Stimulated activated CD4-positive, alpha-beta T cell treated with anti-CD3 and anti-CD28 coated beads, TNF-alpha, amount 100 ng/mL, for 1 hour (primary cell): ENCODE data around the gene CTSO.
"Not testable (repeated sequence)": the region's sequence is repeated elsewhere in the genome, so short reads cannot be mapped to it uniquely, and the experiment has no call there.

Experiments
- DNase-seq, 3 donors: peaks; one replicate each; pipeline ENCODE4 v3.0.0-alpha.2; 2020; ENCODE audit warnings: low read depth in 3 of 3, low spot score in 1 of 3

The CTSO gene

DNA sequence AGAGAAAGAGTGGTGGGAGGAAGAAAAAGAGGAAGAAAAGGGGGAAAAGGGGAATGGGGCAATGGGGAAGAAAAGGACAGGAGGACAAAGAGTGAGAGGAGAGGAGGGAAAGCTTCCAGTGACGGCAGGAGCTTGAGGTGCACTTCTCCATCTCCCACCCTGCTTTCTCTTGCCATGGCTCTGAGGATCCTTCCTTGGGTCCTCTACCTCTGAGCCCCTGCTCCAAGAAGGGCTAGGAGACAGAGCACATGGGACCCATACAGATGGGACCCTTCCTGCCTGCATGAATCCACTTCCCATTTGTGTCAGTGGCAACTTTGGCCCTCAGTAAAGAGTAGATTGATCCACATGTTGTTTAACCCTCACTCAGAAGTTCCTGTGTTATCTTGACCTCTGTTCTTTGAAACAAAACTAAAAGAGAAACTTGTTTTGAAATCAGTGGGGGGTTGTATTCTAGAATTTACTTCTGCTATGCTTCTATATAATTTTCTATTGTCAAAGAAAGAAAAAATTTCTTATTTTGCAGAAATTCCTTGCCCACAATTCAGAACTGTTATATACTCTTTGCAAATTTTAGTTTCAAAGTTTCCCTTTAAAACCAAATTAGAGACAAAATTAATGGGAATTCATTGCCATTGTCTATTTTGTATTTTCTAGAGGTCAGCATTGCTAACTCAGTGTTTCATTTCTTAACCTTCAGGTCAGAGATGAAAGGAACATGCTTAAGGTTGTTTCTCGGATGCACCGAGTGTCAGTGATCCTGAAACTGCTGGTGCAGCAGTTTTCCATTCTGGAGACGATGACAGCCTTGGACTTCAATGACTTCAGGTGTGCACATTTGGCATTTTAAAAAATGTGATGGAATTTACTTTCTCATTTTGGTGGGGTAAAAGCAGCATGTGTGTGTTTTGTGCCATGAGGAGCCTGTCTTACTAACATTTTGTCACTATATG, 45.2 kb downstream of the CTSO start:
- DNase-seq = no peak

GRCh38 chr4:155907556-155907955, 46.1 kb downstream of the CTSO start:
- no peak for DNase-seq

DNA sequence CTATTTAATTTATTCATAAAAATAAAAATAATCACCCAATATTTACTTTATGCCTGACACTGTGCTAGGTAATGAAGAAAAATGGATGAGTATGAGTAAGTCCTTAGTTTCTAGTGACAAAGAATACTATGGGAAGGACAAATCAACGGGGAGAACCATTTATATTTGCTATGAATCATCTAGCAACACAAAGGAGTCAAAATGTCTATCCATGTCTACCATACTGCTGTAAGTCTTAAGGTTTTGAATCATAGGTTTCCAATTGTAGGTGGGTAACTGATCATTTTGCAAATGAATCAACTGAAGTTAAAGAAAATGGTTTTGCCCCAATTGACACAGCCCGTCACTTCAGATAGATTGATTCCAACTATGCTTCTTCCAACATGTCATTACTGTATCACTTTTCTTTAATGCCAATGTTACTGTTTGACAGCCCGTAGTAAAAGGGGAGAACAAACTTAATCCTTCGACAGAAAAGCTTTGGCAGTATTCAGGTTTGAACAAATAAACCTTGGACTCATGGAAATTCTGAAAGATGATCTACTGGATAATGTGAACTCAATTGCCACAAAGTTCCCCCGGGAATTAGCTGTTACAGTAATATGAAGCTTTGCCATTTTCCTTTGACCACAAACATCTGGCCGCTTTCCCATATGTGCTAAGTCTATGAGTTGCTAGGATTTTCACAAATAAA, 47.0 kb downstream of the CTSO start:
- DNase-seq = no peak

- DNase-seq = no peak
Measured at GRCh38 chr4:155904331-155904730, 49.3 kb downstream of the CTSO start.

DNA sequence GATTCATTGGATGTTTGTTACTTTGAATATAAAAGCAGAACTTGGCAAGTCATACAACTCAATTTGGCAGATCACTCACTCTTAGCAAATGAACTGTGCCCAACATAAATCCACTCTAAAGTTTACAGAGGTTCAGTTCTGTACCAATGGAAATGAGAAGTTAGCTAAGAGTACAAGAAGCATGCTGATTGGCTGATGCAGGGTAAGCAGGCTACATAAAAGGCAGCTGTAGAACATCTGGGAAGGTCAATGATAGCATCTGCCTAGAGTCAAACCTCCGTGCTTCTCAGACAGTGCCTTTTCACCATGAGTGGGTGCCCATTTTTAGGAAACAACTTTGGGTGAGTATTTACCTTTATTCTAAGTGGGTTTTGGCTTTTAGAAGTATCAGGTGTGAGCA, 50.2 kb downstream of the CTSO start, which contains the start of gene TDO2:
TSS of gene TDO2 (plus strand) at position 244 of the 400 bp plus-strand sequence. CDS start at position 307, 63 bp downstream.
- no peak for DNase-seq

DNA sequence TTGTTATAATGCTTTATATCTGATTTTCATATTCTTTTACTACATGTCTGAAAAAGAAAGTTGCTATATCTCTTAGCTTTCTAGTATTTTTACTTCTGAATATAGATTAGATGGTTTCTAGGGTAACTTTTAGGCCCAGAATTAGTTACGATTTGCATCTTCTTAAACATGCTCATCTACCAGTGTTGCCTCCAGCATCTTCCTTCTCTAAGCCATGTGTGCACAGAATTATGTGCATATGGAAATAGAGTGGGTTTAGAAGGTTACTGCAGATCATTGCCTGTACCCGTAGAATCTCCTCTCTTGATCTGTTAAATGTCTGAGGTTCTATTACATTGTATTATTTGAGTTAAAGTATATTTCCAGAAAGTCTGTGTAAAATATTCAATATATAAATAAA, 52.7 kb downstream of the CTSO start:
- DNase-seq = no peak

GRCh38 chr4:155900381-155900780, 53.3 kb downstream of the CTSO start:
- DNase-seq = no peak

DNA sequence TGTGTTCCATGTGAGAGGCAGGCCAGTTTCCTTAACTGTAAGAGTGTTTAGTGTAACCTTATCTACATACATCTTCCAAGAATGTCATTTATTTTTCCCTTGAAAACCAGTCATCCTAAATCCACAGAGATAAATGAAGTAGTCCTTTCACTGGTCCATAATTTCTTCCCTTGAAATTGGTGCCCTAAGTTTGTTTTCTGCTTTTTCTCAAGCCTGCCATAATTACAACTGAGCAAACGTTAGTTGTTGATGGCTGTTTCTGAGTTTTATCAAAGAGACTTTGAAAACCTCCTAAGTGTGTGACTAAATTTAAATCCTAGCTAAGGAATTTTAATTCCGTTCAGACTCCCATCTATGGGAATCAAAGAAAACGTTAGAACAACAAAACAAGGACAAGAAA, 53.8 kb downstream of the CTSO start:
- no peak for DNase-seq

GRCh38 chr4:155898371-155898770, 55.3 kb downstream of the CTSO start:
- DNase-seq = not testable (repeated sequence)

DNA sequence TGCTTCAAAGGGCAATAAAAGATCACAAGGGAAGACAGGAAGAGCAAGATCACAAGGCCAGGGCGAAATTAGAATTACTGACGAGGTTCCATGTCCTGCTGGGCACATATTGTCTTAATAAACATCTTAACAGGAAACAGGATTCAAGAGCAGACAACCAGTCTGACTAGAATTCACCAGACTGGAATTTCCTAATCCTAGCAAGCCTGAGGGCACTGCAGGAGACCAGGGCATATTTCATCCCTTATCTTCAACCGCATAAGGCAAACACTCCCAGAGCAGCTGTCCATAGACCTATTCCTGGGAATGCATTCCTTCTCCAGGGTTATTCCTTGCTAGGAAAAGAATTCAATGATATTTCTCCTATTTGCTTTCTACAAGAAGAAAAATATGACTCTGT, 62.6 kb downstream of the CTSO start:
- DNase-seq = no peak

- DNase-seq = no peak
Measured at GRCh38 chr4:155889946-155890345, 63.7 kb downstream of the CTSO start.

DNA sequence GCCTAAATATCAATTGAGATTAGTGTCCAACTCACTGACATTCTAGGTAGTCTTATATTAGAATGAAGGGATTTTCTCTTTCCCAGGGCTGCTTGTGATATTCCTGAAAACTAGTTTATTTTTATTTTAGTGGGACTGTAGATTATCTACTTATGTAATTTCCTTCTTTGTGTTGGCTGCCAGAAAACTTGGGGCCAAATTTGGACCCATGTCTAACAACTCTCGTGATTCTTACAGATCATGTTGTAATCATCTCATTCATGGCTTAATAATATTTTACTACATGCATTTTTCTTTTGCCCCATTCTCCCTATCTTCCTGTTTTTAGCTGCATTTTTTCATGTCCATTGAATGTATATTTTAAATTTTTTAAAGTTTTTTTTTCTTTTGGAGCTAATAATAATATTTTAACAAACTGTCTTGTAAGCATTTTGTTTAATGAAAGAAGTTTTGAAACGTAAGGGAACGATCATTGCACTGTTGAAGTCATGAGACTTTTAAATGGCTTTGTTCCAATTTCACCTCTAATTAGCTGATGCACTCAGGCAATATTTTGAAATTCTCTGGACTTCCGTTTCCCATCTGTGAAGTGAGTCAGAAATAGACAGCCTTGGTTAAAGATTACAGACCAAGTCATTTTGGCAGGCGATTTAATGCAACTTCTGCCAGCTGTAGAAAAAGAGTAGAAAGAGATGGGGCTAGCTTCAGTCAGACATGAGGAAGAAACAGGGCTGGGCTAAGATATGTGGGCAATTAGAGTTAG, 64.5 kb downstream of the CTSO start:
- DNase-seq = no peak

GRCh38 chr4:155887847-155888570, 65.7 kb downstream of the CTSO start:
- DNase-seq = no peak

GRCh38 chr4:155887045-155887444, 66.6 kb downstream of the CTSO start:
- no peak for DNase-seq

DNA sequence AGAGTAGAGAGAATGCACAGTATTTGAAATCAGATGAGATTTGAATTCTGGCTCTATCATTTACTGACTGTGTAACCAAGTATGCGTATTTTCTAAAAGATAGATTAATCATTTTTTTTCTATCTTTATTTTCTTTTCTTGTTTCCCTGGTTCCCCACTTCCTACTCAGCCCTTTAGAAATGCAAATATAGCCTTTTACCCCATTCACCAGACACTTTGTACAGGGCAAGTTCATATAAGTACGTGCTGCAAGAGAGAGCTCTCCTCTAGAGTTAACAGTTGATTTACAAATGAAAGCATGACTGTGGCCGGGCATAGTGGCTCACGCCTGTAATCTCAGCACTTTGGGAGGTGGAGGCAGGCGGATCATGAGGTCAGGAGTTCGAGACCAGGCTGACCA, 68.0 kb downstream of the CTSO start:
- DNase-seq = no peak

GRCh38 chr4:155883895-155884294, 69.8 kb downstream of the CTSO start:
- DNase-seq = no peak

- DNase-seq = no peak
Measured at GRCh38 chr4:155881555-155881954, 72.1 kb downstream of the CTSO start.

DNA sequence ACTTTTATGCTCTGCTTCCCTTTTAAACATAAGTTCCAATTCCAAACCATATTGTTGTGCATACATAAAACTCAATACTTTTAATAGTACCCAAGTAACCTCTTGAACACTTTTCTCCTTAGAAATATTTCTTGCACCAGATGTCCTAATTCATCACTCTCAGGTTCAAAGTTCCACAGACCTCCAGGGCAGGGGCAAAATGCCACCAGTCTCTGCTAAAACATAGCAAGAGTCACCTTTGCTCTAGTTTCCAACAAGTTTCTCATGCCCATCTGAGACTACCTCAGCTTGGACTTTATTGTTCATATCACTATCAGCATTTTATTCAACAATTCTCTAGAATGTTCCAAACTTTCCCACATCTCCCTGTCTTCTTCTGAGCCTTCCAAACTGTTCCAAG, 73.9 kb downstream of the CTSO start:
- no peak for DNase-seq

DNA sequence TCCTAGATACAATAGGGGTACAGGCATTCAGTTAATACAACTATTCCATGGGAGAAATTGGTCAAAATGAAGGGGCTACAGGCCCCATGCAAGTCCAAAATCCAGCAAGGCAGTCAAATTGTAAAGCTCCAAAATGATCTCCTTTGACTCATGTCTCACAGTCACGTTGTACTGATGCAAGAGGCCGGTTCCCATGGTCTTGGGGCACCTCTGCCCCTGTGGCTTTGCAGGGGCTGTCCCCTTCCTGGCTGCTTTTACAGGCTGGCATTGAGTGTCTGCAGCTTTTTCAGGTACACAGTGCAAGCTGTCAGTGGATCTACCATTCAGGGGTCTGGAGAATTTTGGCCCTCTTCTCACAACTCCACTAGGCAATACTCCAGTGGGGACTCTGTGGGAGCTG, 75.1 kb downstream of the CTSO start:
- no peak for DNase-seq

GRCh38 chr4:155877971-155878370, 75.7 kb downstream of the CTSO start:
- no peak for DNase-seq

DNA sequence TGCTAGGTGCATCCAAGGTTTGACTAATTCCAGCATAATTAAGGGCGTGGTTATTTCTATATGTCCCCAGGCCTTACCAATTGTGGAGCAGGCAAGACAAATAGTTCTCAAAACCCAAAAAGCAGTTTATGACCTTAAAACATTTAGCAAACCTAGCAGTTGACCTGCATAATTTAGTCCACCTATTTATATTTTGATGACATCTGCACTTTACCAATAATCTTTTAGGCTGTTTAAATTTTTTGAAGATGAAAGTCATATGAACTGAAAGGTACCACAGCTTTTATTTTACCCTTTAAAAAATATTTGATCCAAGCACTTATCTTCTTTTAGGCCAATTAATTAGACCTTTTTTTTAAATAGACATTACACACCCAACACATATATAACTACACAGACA, 77.8 kb downstream of the CTSO start:
- no peak for DNase-seq
